LNCaP clone FGC (cell line): Measurements from ENCODE around the gene WDFY3.
"Not testable (repeated sequence)": the region's sequence is repeated elsewhere in the genome, so short reads cannot be mapped to it uniquely, and the experiment has no call there.

Source experiments
- DNase-seq: peaks from one replicate; pipeline ENCODE4 v3.0.0-alpha.2; 2011; ENCODE audit warnings: low read depth
- H3K4me3 ChIP-seq: 2 replicates; pipeline ENCODE4 v1.5.1; 2011; ENCODE audit warnings: mild to moderate bottlenecking, low read depth, low read length, control low read depth
- CTCF ChIP-seq: IDR thresholded peaks from 2 replicates; pipeline ENCODE4 v1.5.1; 2012; ENCODE audit warnings: mild to moderate bottlenecking; ENCODE audit not compliant: control insufficient read depth, insufficient read depth; ENCODE audit errors: extremely low read depth

WDFY3 gene

GRCh38 chr4:84685105-84685504 lies 281.4 kb downstream of the WDFY3 start:
- TF ChIP-seq CTCF, result no peak
- H3K4me3 ChIP-seq, result no peak overlapping the region
- no peak for DNase-seq

GRCh38 chr4:84684361-84684760 lies 282.1 kb downstream of the WDFY3 start:
- no peak for TF ChIP-seq CTCF
- no peak overlapping the region for H3K4me3 ChIP-seq
- DNase-seq, result no peak

GRCh38 chr4:84683064-84683850 lies 283.2 kb downstream of the WDFY3 start:
- DNase-seq, result no peak
- no peak overlapping the region for H3K4me3 ChIP-seq
- TF ChIP-seq CTCF, result no peak

GRCh38 chr4:84682661-84683060 lies 283.8 kb downstream of the WDFY3 start:
- DNase-seq, H3K4me3 ChIP-seq: not testable (repeated sequence)

- H3K4me3 ChIP-seq, result no peak overlapping the region
Observed at GRCh38 chr4:84681486-84682274, 284.8 kb downstream of the WDFY3 start.

GRCh38 chr4:84680956-84681355 lies 285.5 kb downstream of the WDFY3 start:
- no peak for TF ChIP-seq CTCF
- H3K4me3 ChIP-seq, result no peak overlapping the region
- DNase-seq, result no peak

More at GRCh38 chr4:84681486-84682274, 284.8 kb downstream of the WDFY3 start:
- DNase-seq, result no peak
- no peak for TF ChIP-seq CTCF

- no peak for DNase-seq
- TF ChIP-seq CTCF, result no peak
- no peak overlapping the region for H3K4me3 ChIP-seq
Observed at GRCh38 chr4:84678976-84679744, 287.3 kb downstream of the WDFY3 start.
